Astrocyte (in vitro differentiated cells and primary cell): Measurements from ENCODE around the gene SUPT3H. TPM values are rescaled to one million over a fixed set of nuclear protein-coding genes. Genes with fewer than 3 reads are reported as not detected.

ENCODE experiments used
- DNase-seq: peaks from one replicate; pipeline ENCODE4 v3.0.0-alpha.2; 2010; ENCODE audit warnings: low read depth
- FAIRE-seq: peaks from 2 replicates; lab custom pipeline; 2011; peaks lifted over from hg19 to GRCh38; lab: Jason Lieb, UNC
- H2AFZ ChIP-seq: 2 replicates; pipeline ENCODE4 v1.6.0; 2012; ENCODE audit warnings: low read depth, low read length, inconsistent platforms
- H3K27ac ChIP-seq: 2 replicates; pipeline ENCODE4 v1.5.1; 2011; ENCODE audit warnings: low read depth, low read length, inconsistent platforms
- H3K27me3 ChIP-seq: 2 replicates; pipeline ENCODE4 v1.6.0; 2011; ENCODE audit warnings: low read length, inconsistent platforms; ENCODE audit not compliant: insufficient read depth
- H3K36me3 ChIP-seq: 2 replicates; pipeline ENCODE4 v1.5.1; 2011; ENCODE audit warnings: low read length, inconsistent platforms; ENCODE audit not compliant: insufficient read depth
- H3K4me1 ChIP-seq: 2 replicates; pipeline ENCODE4 v1.5.1; 2011; ENCODE audit warnings: low read length, inconsistent platforms; ENCODE audit not compliant: insufficient read depth
- H3K4me2 ChIP-seq: 2 replicates; pipeline ENCODE4 v1.6.0; 2012; ENCODE audit warnings: low read length, inconsistent platforms
- H3K4me3 ChIP-seq: 2 replicates; pipeline ENCODE4 v1.5.1; 2011; ENCODE audit warnings: low read depth, mild to moderate bottlenecking, low read length, inconsistent platforms; ENCODE audit not compliant: insufficient read depth
- H3K79me2 ChIP-seq: 2 replicates; pipeline ENCODE4 v1.6.0; 2012; ENCODE audit warnings: mild to moderate bottlenecking, low read length, inconsistent platforms; ENCODE audit not compliant: insufficient read depth
- H3K9ac ChIP-seq: 2 replicates; pipeline ENCODE4 v1.6.0; 2012; ENCODE audit warnings: mild to moderate bottlenecking, low read length, inconsistent platforms
- H3K9me3 ChIP-seq: 2 replicates; pipeline ENCODE4 v1.5.1; 2012; ENCODE audit warnings: low read depth, mild to moderate bottlenecking, low read length, inconsistent platforms; ENCODE audit not compliant: insufficient read depth
- H4K20me1 ChIP-seq: 2 replicates; pipeline ENCODE4 v1.6.0; 2012; ENCODE audit warnings: low read length, inconsistent platforms; ENCODE audit not compliant: insufficient read depth
- H3K27ac Mint-ChIP-seq: one replicate; pipeline ENCODE4 v1.8.0; 2021; ENCODE audit warnings: mild to moderate bottlenecking, mixed read lengths; ENCODE audit not compliant: unreplicated experiment
- H3K27me3 Mint-ChIP-seq: one replicate; pipeline ENCODE4 v1.8.0; 2021; ENCODE audit warnings: low read depth, mixed read lengths; ENCODE audit not compliant: unreplicated experiment
- H3K36me3 Mint-ChIP-seq: one replicate; pipeline ENCODE4 v1.8.0; 2021; ENCODE audit warnings: low read depth, mixed read lengths; ENCODE audit not compliant: unreplicated experiment
- H3K4me1 Mint-ChIP-seq: one replicate; pipeline ENCODE4 v1.8.0; 2021; ENCODE audit warnings: low read depth, mixed read lengths; ENCODE audit not compliant: unreplicated experiment
- H3K4me3 Mint-ChIP-seq: one replicate; pipeline ENCODE4 v1.8.0; 2021; ENCODE audit warnings: mild to moderate bottlenecking, moderate library complexity, mixed read lengths; ENCODE audit not compliant: unreplicated experiment
- H3K9me3 Mint-ChIP-seq: one replicate; pipeline ENCODE4 v1.8.0; 2021; ENCODE audit warnings: mild to moderate bottlenecking, mixed read lengths; ENCODE audit not compliant: unreplicated experiment
- EZH2 ChIP-seq: IDR thresholded peaks from 2 replicates; pipeline ENCODE4 v1.6.1; 2012; ENCODE audit warnings: mild to moderate bottlenecking, low read length, inconsistent platforms; ENCODE audit not compliant: insufficient read depth
- total RNA-seq: library from RNA; stranded (reverse); gene quantifications from 2 replicates; pipeline ENCODE4 v1.2.1, GENCODE V29; 2021
- TF ChIP-seq, protein P1 (sequence below): IDR thresholded peaks from 2 replicates; pipeline ENCODE4 v1.5.1; 2011; ENCODE audit warnings: low read depth, mild to moderate bottlenecking, inconsistent platforms, low read length, moderate library complexity; ENCODE audit not compliant: insufficient read depth

SUPT3H gene
- total RNA-seq, 1 donor from 2014 or later: 12.4 TPM

DNA sequence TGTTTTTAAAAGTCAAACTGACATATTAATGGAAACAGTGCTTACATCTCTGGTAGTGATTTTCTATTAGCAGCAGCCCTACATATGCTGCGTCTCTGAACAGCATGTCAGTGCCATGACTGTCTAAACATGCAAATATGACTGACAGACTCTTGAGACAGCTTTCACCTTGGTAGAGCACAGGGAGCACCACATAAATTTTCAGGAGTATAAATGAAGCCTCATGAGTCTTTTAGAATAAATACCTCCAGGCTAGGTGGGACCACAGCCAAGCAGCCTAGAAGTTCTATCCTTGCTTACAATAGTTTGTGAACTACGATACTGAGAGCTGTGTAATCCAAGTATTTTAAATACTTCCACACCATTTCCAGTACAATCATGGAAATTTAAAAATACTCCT lies 460.3 kb downstream of the SUPT3H start:
- no peaks in the 10 kb centered on the region for H3K27me3 ChIP-seq
- peaks cover 10% of the 10 kb centered on the region for H3K4me1 Mint-ChIP-seq
- no peak overlapping the region for H3K27ac ChIP-seq
- H3K36me3 Mint-ChIP-seq: no peaks in the 10 kb centered on the region
- no peak overlapping the region for H3K9ac ChIP-seq
- H3K36me3 ChIP-seq: no peaks in the 10 kb centered on the region
- TF ChIP-seq, protein P1, sequence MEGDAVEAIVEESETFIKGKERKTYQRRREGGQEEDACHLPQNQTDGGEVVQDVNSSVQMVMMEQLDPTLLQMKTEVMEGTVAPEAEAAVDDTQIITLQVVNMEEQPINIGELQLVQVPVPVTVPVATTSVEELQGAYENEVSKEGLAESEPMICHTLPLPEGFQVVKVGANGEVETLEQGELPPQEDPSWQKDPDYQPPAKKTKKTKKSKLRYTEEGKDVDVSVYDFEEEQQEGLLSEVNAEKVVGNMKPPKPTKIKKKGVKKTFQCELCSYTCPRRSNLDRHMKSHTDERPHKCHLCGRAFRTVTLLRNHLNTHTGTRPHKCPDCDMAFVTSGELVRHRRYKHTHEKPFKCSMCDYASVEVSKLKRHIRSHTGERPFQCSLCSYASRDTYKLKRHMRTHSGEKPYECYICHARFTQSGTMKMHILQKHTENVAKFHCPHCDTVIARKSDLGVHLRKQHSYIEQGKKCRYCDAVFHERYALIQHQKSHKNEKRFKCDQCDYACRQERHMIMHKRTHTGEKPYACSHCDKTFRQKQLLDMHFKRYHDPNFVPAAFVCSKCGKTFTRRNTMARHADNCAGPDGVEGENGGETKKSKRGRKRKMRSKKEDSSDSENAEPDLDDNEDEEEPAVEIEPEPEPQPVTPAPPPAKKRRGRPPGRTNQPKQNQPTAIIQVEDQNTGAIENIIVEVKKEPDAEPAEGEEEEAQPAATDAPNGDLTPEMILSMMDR: no peak
- TF ChIP-seq EZH2: no peak
- H3K9me3 ChIP-seq: no peaks in the 10 kb centered on the region
- H3K4me3 ChIP-seq: no peak overlapping the region
- no peak overlapping the region for H3K27ac Mint-ChIP-seq
- H3K4me1 ChIP-seq: peaks cover 10% of the 10 kb centered on the region
- no peaks in the 10 kb centered on the region for H3K27me3 Mint-ChIP-seq
- no peak overlapping the region for H3K4me2 ChIP-seq
- H3K4me3 Mint-ChIP-seq: no peak overlapping the region
- no peak for DNase-seq
- no peak for FAIRE-seq
- no peaks in the 10 kb centered on the region for H3K79me2 ChIP-seq
- no peaks in the 10 kb centered on the region for H4K20me1 ChIP-seq
- H3K9me3 Mint-ChIP-seq: no peaks in the 10 kb centered on the region
- H2AFZ ChIP-seq: no peak overlapping the region

DNA sequence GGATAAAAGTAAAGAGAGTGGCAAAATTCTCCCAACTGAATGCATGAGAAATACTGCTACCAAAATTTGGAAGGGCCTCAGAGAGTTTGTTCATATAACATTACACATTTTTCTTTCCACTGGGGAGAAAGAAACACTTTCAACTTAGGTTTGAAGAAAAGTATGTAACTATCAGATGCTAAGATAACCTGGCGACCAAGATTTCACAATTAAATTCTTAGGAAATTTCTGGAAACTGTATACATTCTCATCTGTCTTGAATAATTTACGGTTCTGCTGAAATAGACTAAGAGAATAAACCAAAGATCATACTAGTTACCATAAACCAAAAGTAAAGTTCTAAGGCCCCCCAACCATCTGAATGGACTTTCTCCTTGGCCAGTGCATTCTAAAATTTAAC lies 462.6 kb downstream of the SUPT3H start:
- H3K27me3 Mint-ChIP-seq: no peaks in the 10 kb centered on the region
- H3K79me2 ChIP-seq: no peaks in the 10 kb centered on the region
- no peaks in the 10 kb centered on the region for H4K20me1 ChIP-seq
- H3K4me3 ChIP-seq: no peak overlapping the region
- FAIRE-seq (no peak), DNase-seq (peak; percentile 14)
- H3K9ac ChIP-seq: no peak overlapping the region
- TF ChIP-seq, protein P1: no peak
- no peak for TF ChIP-seq EZH2
- no peaks in the 10 kb centered on the region for H3K9me3 Mint-ChIP-seq
- no peaks in the 10 kb centered on the region for H3K36me3 Mint-ChIP-seq
- no peaks in the 10 kb centered on the region for H3K36me3 ChIP-seq
- H3K27ac ChIP-seq: no peak overlapping the region
- no peak overlapping the region for H3K4me3 Mint-ChIP-seq
- H3K4me1 ChIP-seq: no peaks in the 10 kb centered on the region
- no peaks in the 10 kb centered on the region for H3K9me3 ChIP-seq
- no peaks in the 10 kb centered on the region for H3K27me3 ChIP-seq
- no peak overlapping the region for H3K4me2 ChIP-seq
- H3K4me1 Mint-ChIP-seq: no peaks in the 10 kb centered on the region
- H3K27ac Mint-ChIP-seq: no peak overlapping the region
- H2AFZ ChIP-seq: no peak overlapping the region

DNA sequence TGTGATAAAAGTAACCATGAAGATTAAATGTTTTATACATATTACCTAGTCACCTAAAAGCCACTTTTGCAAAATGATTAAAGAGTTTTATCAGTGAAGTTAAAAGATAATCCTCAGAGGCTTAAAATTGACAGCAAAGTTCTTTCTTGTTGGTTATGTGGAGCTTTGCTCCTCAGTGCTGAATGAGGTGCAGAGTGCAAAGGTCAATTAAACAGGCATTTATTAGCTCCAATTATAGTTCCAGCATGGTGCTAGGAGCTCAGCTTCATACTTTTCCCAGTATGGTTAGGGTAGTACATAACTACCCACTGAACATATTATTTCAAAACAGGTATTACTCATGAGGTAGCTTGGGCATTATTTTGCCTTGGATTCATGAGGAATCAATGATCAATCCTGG lies 463.6 kb downstream of the SUPT3H start:
- H3K9me3 ChIP-seq: no peaks in the 10 kb centered on the region
- H3K4me3 ChIP-seq: no peak overlapping the region
- Mint-ChIP-seq H3K27me3 (no peaks in the 10 kb centered on the region), H3K4me1 (no peaks in the 10 kb centered on the region), H3K36me3 (no peaks in the 10 kb centered on the region), H3K4me3 (no peak overlapping the region), H3K9me3 (no peaks in the 10 kb centered on the region), H3K27ac (no peak overlapping the region)
- no peaks in the 10 kb centered on the region for H3K79me2 ChIP-seq
- H3K4me2 ChIP-seq: no peak overlapping the region
- no peaks in the 10 kb centered on the region for H3K36me3 ChIP-seq
- no peak overlapping the region for H3K27ac ChIP-seq
- DNase-seq (no peak), FAIRE-seq (no peak)
- H3K4me1 ChIP-seq: no peaks in the 10 kb centered on the region
- TF ChIP-seq EZH2: no peak
- TF ChIP-seq, protein P1: no peak
- no peaks in the 10 kb centered on the region for H3K27me3 ChIP-seq
- no peak overlapping the region for H2AFZ ChIP-seq
- no peak overlapping the region for H3K9ac ChIP-seq
- no peaks in the 10 kb centered on the region for H4K20me1 ChIP-seq
